Memory B cell (primary cell): ENCODE measurements around the gene PMIS2.
A peak's percentile ranks its signal among the peaks of the same experiment; 100 is the strongest.

Experiments
- ATAC-seq: fragments of 150-1000 bp; cut with Tn5 transposase; 2 replicates; pipeline ENCODE4 v1.10.0; 2021; ENCODE audit warnings: low read depth, mild to moderate bottlenecking, moderate library complexity
- DNase-seq, 2 donors: peaks; one replicate each; pipeline ENCODE4 v3.0.0; 2022; ENCODE audit warnings: low spot score in 2 of 2
- H3K27ac Mint-ChIP-seq: one replicate; pipeline ENCODE4 v1.8.0; 2022; ENCODE audit warnings: mild to moderate bottlenecking, moderate library complexity, mixed read lengths
- H3K27me3 Mint-ChIP-seq: one replicate; pipeline ENCODE4 v1.8.0; 2022; ENCODE audit warnings: mixed read lengths
- H3K36me3 Mint-ChIP-seq: one replicate; pipeline ENCODE4 v1.8.0; 2022; ENCODE audit warnings: mild to moderate bottlenecking, mixed read lengths
- H3K4me1 Mint-ChIP-seq: one replicate; pipeline ENCODE4 v1.8.0; 2022; ENCODE audit warnings: mixed read lengths
- H3K4me3 Mint-ChIP-seq: one replicate; pipeline ENCODE4 v1.8.0; 2022; ENCODE audit warnings: mild to moderate bottlenecking, moderate library complexity, mixed read lengths
- H3K9me3 Mint-ChIP-seq: one replicate; pipeline ENCODE4 v1.8.0; 2022; ENCODE audit warnings: mixed read lengths

The PMIS2 gene

DNA sequence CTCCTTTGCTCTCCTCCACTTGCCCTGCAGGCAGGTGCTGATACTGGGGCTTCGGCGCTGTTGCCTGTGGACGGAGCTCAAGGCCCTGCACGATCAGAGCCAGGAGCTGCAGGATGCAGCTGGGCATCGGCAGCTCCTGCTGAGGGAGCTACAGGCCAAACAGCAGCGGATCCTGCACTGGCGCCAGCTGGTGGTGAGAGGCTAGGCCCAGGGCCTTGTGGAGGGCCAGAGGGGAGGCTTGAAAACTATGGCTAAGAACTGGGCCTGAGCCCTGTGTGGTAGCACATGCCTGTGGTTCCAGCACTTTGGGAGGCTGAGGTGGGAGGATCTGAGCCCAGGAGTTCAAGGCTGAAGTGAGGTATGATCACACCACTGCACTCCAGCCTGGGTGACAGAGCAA lies 32.9 kb downstream of the PMIS2 start:
- Mint-ChIP-seq H3K27ac (no peak overlapping the region), H3K9me3 (no peaks in the 10 kb centered on the region), H3K27me3 (no peaks in the 10 kb centered on the region), H3K4me1 (peaks cover 2% of the 10 kb centered on the region), H3K4me3 (no peak overlapping the region), H3K36me3 (peaks cover 5% of the 10 kb centered on the region)
- ATAC-seq (no peak), DNase-seq (no peak)

DNA sequence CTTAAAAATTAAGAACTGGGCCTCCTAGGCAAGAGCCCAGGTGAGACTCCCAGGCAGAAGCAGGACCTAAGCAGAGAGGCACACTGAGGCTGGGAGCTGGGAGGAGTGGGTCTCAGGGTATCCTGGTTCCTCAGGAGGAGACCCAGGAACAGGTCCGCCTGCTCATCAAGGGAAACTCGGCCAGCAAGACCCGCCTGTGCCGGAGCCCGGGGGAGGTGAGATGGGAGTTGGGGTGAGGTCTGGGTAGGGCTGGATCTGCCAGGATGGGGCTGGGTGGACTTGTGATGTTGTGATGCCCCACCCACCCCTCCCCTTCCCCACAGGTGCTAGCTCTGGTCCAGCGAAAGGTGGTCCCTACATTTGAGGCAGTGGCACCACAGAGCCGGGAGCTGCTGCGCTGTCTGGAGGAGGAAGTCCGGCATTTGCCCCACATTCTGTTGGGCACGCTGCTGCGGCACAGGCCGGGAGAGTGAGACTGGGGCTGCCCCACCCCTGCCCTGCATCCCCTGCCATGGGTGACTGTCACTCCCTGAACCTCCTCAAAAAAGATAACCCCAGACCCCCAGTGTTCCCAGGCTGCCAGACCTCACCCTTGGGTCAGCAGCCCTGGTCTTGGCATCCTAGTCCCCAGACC lies 33.4 kb downstream of the PMIS2 start:
- H3K4me3 Mint-ChIP-seq: no peak overlapping the region
- ATAC-seq: no peak
- H3K27me3 Mint-ChIP-seq: no peaks in the 10 kb centered on the region
- peaks cover 2% of the 10 kb centered on the region for H3K4me1 Mint-ChIP-seq
- no peaks in the 10 kb centered on the region for H3K9me3 Mint-ChIP-seq
- no peak overlapping the region for H3K27ac Mint-ChIP-seq
- no peak for DNase-seq
- peaks cover 5% of the 10 kb centered on the region for H3K36me3 Mint-ChIP-seq

DNA sequence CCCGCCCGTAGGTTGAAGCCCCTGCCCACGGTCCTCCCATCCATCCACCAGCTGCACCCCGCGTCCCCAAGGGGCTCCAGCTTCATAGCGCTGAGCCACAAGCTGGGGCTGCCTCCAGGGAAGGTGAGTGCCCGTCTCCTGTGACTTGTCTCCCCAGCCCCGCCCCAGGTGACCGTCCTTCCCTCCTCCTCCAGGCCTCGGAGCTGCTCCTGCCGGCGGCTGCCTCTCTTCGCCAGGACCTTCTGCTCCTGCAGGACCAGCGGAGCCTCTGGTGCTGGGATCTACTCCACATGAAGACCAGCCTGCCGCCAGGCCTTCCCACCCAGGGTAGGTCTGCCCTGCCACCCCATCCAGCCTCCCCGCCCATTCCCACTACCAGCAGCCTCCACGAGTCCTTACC lies 34.0 kb downstream of the PMIS2 start:
- Mint-ChIP-seq H3K27ac (no peak overlapping the region), H3K9me3 (no peaks in the 10 kb centered on the region), H3K4me3 (no peak overlapping the region), H3K27me3 (no peaks in the 10 kb centered on the region), H3K4me1 (peaks cover 2% of the 10 kb centered on the region), H3K36me3 (peaks cover 5% of the 10 kb centered on the region)
- ATAC-seq (no peak), DNase-seq (no peak)

DNA sequence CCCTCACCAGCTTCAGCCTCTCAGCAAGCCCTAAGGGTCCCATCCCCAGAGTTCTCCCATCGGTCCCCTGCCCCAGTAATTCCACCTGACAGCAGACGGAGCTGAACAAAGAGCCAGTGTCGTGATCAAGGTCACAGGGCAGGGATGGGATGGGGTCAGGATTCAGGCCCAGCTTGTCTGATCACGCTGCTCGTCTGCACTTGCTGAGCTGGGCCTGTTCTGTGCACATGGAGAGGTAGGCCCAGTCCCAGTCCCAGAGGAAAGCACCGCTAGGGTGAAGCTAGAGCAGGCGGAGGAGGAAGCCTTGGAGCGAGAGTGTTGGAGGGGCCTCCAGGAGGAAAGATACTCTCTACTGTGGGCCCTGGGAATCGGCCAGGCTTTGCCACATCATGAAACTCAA lies 35.7 kb downstream of the PMIS2 start:
- Mint-ChIP-seq H3K4me3 (no peak overlapping the region), H3K27ac (peak overlapping the region; percentile 32), H3K27me3 (no peaks in the 10 kb centered on the region), H3K36me3 (peaks cover 1% of the 10 kb centered on the region), H3K9me3 (no peaks in the 10 kb centered on the region), H3K4me1 (peaks cover 2% of the 10 kb centered on the region)
- ATAC-seq: no peak
- no peak for DNase-seq

DNA sequence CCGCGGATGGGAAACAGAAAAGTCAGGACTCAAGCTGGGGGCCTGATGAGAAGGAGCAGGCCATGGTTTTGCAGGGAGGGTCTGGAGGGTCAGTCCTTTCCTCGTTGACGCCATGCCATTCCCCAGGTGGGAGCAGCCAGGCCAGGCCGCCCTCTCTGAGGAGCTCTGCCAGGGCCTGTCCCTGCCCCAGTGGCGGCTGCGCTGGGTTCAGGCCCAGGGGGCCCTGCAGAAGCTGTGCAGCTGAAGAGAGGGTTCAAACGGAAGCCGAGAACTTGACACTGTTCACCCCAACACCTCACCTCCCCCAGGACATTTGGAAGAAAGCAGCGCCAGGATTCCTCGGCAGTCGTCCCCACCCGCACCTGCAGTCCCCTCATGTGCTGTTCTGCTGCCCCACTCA lies 36.8 kb downstream of the PMIS2 start:
- Mint-ChIP-seq H3K4me1 (peaks cover 2% of the 10 kb centered on the region), H3K36me3 (peaks cover 1% of the 10 kb centered on the region), H3K27me3 (no peaks in the 10 kb centered on the region), H3K27ac (no peak overlapping the region), H3K9me3 (no peaks in the 10 kb centered on the region), H3K4me3 (no peak overlapping the region)
- no peak for ATAC-seq
- DNase-seq: no peak

DNA sequence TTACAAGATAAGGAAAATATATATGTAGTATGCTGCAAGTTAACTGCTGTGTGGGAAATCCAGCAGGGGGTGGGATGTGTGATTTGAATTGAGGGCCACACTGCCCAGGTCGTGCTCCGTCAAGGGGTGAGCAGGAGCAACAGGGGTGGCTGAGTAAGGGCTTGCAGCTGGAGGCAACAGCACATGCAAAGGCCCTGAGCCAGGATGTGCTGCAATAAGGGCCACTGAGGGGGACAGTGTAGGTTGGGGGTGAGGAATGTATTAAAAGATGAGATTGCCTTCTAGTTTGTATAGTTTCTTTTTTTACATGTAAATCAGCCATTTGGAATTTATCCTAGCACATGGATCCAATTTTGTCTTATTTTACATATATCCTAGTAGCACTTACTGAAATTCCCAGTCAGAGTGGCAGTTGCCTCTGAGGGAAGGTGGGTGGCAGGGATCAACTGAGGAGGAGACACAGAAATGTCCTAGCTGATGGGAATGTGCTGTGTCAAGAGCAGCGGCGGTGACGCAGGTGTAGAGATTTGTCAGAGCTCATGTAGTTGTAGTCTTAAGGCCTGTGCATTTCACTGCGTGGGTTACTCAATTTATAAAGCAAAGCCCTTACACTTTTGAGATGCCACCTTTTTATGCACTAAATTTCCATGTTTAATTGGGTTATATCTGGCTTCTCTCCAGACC lies 37.5 kb downstream of the PMIS2 start:
- H3K4me3 Mint-ChIP-seq: no peak overlapping the region
- peaks cover 6% of the 10 kb centered on the region for H3K4me1 Mint-ChIP-seq
- DNase-seq: no peak
- no peaks in the 10 kb centered on the region for H3K27me3 Mint-ChIP-seq
- H3K27ac Mint-ChIP-seq: peak overlapping the region; percentile 25
- no peak for ATAC-seq
- H3K36me3 Mint-ChIP-seq: no peaks in the 10 kb centered on the region
- no peaks in the 10 kb centered on the region for H3K9me3 Mint-ChIP-seq

DNA sequence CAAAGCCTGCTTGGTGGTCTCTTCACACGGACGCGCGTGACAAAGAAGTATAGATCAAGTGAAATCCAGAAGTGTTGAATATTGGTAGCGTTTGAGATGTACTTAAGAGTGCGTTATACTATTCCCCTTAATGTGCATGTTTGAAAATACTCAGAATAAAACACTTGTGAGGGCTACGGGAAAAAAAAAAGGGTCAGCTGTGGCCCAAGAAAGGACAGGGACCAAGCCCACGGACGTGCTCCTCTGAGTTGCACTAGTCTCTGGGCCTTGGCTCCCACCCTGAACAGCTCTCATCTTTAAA lies 42.2 kb downstream of the PMIS2 start:
- peaks cover 12% of the 10 kb centered on the region for H3K4me1 Mint-ChIP-seq
- H3K27ac Mint-ChIP-seq: peak overlapping the region; percentile 96
- no peaks in the 10 kb centered on the region for H3K27me3 Mint-ChIP-seq
- H3K36me3 Mint-ChIP-seq: peaks cover 19% of the 10 kb centered on the region
- DNase-seq (no peak), ATAC-seq (peak; percentile 4)
- peak overlapping the region; percentile 96 for H3K4me3 Mint-ChIP-seq
- H3K9me3 Mint-ChIP-seq: no peaks in the 10 kb centered on the region

DNA sequence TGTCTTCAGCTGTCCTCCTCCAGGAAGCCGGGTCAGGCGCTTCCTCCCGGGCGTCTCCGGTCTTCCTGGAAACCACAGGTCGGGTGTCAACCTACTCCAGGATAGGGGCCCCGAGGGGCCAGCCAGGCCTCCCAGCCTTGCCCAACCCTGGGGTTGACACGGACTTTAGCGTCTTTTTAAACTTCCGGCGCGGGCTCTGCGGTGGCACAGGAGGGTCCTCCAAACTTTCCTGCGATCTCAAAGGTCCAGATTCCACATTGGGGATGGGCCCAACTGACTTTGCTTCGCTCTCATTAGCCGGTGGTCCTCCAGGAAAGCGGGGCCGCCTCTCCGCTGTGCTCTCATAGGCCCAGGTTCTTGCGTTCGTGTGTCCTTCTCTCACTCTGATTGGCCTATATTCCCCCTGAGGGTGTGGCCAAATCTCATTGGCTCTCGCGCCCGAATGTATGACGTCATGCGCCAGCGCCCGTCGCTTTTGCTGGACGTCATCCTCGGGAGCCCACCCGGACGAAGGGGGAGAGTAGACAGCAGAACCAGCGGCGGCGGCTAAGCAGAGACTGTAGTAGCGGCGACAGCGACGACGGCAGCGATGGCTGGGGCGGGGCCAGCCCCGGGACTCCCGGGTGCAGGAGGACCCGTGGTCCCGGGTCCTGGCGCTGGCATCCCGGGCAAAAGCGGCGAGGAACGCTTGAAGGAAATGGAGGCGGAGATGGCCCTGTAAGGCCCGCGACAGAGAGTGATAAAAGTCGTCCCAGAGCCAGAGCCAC lies 42.8 kb downstream of the PMIS2 start, which contains the start of gene RBM42:
RBM42 (plus strand) TSS at position 472 of the 767 bp plus-strand sequence; CDS start at position 590, 118 bp downstream.
- Mint-ChIP-seq H3K9me3 (no peaks in the 10 kb centered on the region), H3K36me3 (peaks cover 23% of the 10 kb centered on the region), H3K27me3 (no peaks in the 10 kb centered on the region), H3K4me3 (peak within 1 kb of the TSS; percentile 96), H3K27ac (peak within 1 kb of the TSS; percentile 96), H3K4me1 (peaks cover 12% of the 10 kb centered on the region)
- ATAC-seq (peak; percentile 98), DNase-seq (peak; percentile 96 to 99)

DNA sequence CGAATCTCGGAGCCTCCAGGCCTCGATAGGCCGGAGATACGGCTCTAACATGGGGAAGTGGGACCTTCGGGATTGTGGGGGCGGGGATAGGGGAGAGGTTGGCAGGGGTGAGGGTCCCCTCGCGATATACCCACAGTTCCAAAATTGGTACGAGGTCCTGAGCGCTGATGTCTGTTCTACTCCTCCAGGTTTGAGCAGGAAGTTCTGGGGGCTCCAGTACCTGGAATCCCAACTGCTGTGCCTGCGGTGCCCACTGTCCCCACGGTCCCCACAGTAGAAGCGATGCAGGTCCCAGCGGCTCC lies 43.3 kb downstream of the PMIS2 start:
- H3K27ac Mint-ChIP-seq: peak overlapping the region; percentile 96
- H3K27me3 Mint-ChIP-seq: no peaks in the 10 kb centered on the region
- peak overlapping the region; percentile 96 for H3K4me3 Mint-ChIP-seq
- H3K4me1 Mint-ChIP-seq: peaks cover 12% of the 10 kb centered on the region
- no peaks in the 10 kb centered on the region for H3K9me3 Mint-ChIP-seq
- peaks cover 23% of the 10 kb centered on the region for H3K36me3 Mint-ChIP-seq
- DNase-seq (no peak), ATAC-seq (no peak)

DNA sequence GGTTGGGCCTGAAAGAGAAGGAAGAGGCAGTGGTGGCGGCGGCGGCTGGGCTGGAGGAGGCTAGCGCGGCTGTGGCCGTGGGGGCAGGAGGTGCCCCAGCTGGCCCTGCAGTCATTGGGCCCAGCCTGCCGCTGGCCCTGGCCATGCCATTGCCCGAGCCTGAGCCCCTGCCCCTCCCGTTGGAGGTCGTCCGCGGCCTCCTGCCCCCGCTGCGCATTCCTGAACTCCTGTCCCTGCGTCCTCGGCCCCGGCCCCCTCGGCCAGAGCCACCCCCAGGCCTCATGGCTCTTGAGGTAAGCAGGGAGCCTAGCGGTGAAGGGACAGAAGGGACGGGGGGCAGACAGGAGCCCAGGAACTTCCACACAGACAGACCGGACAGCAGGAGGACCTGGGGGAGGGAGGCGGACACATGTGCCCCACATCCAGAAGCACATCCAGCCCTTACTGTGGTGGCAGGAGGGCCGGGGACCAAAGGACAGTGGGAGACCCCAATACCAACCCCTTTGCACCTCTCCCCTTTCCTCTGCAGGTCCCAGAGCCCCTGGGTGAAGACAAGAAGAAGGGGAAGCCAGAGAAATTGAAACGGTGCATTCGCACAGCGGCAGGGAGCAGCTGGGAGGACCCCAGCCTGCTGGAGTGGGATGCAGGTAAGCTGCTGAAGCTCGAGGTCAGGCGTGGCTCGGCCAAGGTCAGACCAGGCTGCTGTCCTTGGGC lies 47.9 kb downstream of the PMIS2 start:
- H3K27ac Mint-ChIP-seq: no peak overlapping the region
- no peaks in the 10 kb centered on the region for H3K27me3 Mint-ChIP-seq
- H3K4me1 Mint-ChIP-seq: peaks cover 6% of the 10 kb centered on the region
- H3K9me3 Mint-ChIP-seq: no peaks in the 10 kb centered on the region
- no peak for DNase-seq
- ATAC-seq: no peak
- H3K4me3 Mint-ChIP-seq: no peak overlapping the region
- peaks cover 40% of the 10 kb centered on the region for H3K36me3 Mint-ChIP-seq

DNA sequence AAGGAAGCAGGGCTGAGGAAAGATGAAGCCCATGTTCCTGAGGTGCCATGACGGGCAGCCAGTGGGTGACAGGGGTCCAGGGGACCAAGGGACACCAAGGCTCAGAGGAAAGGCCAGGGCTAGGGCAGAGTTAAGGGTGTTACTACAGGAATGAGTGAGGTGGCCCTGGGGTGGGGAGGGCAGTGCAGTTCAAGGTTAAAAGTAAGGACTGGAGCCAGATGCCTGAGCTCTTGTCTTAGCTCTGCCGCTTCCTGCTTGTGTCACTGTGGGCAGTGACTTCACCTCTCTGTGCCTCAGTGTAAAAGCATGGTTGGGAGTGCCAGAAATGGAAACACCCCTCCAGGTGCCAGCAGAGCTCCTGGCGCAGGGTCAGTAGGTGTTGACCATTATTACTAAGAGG lies 50.7 kb downstream of the PMIS2 start:
- Mint-ChIP-seq H3K36me3 (peaks cover 33% of the 10 kb centered on the region), H3K9me3 (no peaks in the 10 kb centered on the region), H3K4me1 (peaks cover 9% of the 10 kb centered on the region), H3K27ac (no peak overlapping the region), H3K4me3 (no peak overlapping the region), H3K27me3 (no peaks in the 10 kb centered on the region)
- DNase-seq (no peak), ATAC-seq (no peak)
